GM18502 (cell line): ENCODE data around the gene RAB3IL1.

Experiments
- ATAC-seq: cut with Tn5 transposase; IDR thresholded peaks from one replicate; pipeline ENCODE4 v1.9.1; 2021; ENCODE audit warnings: mild to moderate bottlenecking; ENCODE audit not compliant: unreplicated experiment, poor library complexity

The RAB3IL1 gene

GRCh38 chr11:61919705-61920631 is 2.6 kb upstream of the RAB3IL1 start:
- ATAC-seq: no peak

DNA sequence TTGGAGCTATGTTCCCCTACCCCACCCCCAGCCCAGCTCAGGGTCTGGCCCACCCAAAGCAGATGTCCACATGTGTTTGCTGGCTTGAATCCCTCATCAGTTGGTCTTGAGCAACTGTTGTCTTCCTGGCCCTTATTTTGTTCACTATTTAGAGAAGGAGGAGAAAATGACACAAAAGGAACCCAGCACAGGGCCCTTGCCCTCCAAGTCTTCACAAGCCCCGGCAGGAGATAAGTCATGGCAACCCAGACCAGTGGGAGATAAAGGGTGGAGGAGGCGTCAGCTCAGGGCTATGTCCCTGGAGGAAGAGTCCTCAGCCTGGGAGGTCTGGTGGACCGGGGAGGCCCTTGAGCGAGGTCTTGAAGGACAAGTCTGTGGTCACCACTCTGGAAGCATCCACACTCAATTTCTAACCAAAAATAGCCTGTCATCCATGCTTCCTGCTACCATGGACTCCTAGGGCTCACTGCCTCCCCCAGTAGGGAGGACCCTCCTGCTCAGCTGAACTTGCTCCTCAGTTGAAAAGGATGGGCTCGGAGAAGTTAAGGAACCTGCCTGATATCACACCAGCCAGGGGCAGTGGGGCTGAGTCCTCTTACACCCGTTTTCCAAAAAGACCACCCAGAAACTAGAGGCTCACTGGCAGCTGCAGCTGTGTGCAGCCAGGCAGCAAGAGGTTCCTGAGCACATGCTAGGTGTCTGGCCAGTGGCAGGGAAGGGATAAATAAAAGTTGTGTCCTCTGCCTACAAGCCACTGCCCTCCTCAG is 1.8 kb upstream of the RAB3IL1 start:
- no peak for ATAC-seq

- no peak for ATAC-seq
These were observed 1.0 kb upstream of the RAB3IL1 start for GRCh38 chr11:61918251-61918937.

- ATAC-seq: no peak
These were observed 531 bp downstream of the RAB3IL1 start for GRCh38 chr11:61916737-61917333.

- ATAC-seq: no peak
These were observed 2.7 kb downstream of the RAB3IL1 start for GRCh38 chr11:61914471-61915171.

- no peak for ATAC-seq
These were observed 3.5 kb downstream of the RAB3IL1 start for GRCh38 chr11:61913699-61914395.

GRCh38 chr11:61912991-61913698 is 4.2 kb downstream of the RAB3IL1 start:
- ATAC-seq: no peak

DNA sequence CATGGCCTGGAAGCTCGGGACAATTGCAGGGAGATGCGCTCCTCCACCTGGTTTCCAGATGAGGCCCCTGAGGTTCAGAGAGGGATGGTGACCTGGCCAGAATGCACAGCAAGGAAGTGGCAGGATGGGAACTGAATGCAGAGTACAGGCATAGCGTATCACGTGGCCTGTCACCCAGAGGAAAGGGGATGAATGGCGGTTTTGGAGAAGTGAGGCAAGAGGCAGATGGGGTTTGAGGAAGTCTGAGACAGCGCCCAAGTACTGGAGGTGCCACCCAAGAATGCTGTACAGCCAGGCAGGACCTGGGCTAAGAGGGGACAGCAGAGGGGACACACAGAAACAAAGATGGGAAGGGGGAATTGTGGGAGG is 4.9 kb downstream of the RAB3IL1 start:
- no peak for ATAC-seq

DNA sequence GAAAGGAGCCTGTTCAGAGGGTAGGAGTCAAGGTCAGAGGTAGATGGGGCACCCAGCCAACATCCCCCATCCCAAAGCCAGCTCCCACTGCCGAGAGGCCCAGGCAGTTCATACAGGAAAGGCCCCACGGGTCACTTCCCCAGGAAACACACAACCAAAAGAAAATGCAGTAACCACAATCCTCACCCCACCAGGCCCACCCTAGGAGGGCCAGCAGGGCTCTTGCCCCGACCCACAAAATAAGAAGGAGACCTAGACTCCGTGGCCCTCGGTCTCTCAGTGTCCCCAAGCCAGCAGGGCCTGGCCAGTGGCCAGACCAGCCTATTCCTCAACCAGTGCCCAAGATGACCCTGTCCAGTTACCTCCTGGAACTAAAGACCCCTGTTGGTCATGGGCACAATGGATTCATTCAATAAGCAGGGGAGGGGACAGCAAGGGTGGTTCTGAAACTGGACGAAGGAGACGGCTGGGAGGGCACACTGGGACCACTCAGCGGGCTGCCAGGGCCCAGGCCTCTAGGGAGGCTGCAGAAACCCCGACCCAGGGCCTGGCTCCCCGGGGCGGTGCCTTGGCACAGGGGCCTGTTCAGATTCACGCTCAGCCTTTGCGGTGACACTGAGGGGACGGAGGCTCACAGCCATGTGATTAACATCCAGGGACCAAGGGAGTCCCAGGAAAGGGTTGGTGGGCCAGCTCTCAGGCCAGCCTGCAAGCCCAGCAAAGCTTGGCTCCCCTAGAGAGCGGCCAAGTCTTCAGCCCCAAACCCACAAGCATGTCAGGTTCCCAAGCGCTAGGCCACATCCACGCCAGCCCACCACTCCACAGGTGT is 5.5 kb downstream of the RAB3IL1 start:
- no peak for ATAC-seq

- no peak for ATAC-seq
These were observed 6.2 kb downstream of the RAB3IL1 start for GRCh38 chr11:61911128-61911700.

DNA sequence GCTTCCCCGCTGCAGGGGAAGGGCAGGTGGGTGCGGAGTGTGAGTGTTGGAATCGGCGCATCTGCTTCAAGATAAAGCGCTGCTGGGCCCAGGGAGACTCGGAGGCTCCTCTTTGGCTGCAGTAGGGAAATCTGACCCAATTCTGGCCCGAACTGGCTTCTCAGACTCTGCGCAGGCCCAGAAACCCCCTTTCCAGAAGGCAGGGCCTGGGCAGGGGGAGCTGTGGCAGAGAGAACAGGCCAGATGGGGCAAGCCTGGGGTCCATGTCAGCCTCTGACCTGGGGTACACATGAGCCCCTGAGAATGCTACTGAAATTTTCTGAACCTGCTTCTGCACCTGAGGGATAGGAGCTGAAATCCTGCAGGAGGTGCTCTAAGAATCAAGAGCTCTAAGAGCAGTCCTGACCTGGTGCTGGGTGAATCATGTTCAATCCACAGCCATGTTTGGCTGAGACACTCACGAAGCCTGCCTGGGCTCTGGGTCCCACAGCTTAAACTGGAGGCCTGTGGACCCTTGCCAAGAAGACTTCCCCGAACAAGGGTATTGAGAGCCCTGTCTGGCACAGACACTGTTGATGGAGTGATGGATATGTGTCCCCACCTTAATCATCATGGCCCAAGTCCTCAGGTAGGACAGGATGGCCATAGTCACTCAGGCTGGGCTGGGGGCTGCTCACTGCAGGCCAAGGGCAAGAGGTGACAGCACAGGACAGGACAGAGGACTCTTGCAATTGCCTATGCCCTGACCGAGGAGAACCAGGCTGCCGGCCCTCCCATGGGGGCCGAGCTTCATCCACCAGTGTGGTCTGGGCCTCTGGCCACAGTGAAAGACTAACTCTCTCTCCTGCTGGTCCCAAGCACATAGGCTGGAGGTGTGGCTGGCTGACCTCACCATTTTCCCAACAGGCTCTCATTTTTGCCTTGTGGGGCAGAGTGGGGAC is 6.9 kb downstream of the RAB3IL1 start:
- no peak for ATAC-seq

DNA sequence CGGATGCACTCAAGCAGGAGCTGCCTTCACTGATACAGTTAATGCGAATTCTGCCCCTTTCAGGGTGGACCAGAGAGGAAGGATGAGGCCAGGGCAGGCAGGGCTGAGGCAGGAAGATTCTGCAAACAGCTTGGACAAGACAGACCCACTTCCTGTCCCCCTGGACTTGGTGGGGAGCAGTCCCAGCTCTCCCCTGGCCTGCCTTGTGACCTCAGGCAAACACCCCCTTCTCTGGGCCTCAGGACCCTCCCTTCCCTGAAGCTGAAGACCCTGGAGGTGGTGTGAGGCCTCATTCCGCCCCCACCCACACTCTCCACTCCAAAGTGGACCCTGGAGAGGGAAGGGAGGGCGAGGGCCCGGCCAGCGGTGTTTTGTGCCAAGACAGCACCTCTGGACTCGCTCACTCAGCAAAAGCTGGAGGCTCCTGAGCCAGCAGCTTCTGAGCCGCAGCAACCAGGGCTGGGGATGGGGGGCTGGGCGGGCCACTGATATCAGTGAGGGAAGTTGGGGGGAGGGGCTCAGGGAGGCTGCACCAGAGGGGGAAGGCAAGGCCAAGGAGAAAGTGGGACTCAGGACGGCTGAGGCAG is 8.5 kb downstream of the RAB3IL1 start:
- ATAC-seq: no peak

DNA sequence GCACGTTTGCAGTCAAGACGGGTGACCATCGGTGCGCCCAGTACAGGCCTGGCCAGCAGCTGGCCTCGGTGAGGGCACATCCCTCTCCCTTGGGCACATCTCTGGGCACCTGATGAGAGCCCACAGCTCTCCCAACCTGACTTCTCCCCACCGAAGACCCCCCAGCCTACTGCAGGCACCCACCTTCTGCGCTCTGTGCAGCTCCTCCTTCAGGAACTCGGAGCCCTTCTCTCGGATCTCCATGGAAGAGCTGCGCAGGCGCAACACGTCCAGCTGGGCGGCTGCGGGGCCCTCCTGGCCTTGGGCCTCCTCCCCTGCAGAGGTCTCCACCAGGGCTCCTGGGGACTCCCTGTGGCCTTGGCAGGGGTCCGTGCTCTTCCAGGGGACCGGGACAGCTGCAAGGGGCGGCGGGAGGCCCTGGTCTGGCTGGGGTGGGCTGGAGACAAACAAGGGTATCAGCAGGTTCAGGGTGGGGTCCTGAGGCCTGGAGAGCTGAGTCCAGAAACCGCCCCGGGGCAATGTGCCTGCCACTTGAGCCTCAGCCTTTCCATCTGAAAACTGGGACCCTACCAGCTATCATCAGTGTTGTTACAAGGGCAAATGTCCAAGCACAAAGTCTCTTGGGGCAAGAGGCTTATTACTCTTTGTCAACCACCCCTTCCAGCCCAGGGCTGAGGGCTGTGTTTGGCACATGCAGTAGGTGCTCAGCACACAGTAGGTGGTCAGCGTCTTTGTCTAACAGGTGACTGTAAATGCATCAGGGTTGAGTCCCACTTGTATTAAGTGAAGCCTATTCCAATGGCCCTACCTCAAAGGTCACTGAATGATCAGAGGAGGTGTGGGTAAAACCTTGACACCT is 9.3 kb downstream of the RAB3IL1 start:
- no peak for ATAC-seq

GRCh38 chr11:61907282-61907681 is 10.1 kb downstream of the RAB3IL1 start:
- no peak for ATAC-seq

DNA sequence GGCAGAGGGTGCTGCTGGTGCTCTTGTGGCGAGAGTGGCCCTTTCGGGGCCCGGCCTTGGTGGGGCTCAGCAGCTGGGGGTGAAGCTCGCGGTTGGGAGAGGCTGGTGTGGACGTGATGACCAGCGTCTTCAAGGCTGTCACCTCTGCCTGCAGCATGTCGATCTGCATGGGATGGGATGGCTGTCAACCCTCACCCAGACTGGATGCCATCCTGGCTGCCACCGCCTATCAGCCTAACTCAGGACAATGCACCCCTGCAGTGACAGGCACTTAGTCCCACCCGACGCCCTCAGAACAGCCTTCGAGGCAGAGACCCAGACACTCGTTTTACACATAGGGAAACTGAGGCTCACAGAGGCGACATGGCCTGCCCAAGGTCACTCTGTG is 10.8 kb downstream of the RAB3IL1 start:
- ATAC-seq: no peak
